MCF 10A (cell line): ENCODE measurements around the gene CSE1L. TPM values are rescaled to one million over a fixed set of nuclear protein-coding genes. Genes with fewer than 3 reads are reported as not detected.

Experiments
- BruUV-seq: library from RNA; stranded (reverse); fragments of 400-500 nt; replicated peaks from 2 replicates; lab custom pipeline; 2021; lab: Mats Ljungman, UMichigan
- CTCF ChIA-PET: fragments of 300-600 bp; sonication (Branson Sonifier 250); formaldehyde crosslinking; extraction: SDS; loops from one replicate; lab custom pipeline; 2021; ENCODE audit warnings: antibody characterized with exemption, inconsistent platforms; lab: Yijun Ruan, JAX
- POLR2A ChIA-PET: fragments of 300-600, 350-650 bp; sonication (Branson Sonifier 250); formaldehyde crosslinking; extraction: SDS; loops from one replicate; lab custom pipeline; 2020; ENCODE audit warnings: antibody characterized with exemption, inconsistent platforms; lab: Yijun Ruan, JAX
- DNase-seq: peaks from one replicate; pipeline ENCODE4 v3.0.0-alpha.2; 2018; ENCODE audit not compliant: unreplicated experiment
- H3K27ac Mint-ChIP-seq: one replicate; pipeline ENCODE4 v1.8.0; 2022; ENCODE audit warnings: mild to moderate bottlenecking, low read depth, mixed read lengths; ENCODE audit not compliant: unreplicated experiment
- H3K27me3 Mint-ChIP-seq: one replicate; pipeline ENCODE4 v1.8.0; 2022; ENCODE audit warnings: mixed read lengths; ENCODE audit not compliant: insufficient read depth, unreplicated experiment
- H3K36me3 Mint-ChIP-seq: one replicate; pipeline ENCODE4 v1.8.0; 2022; ENCODE audit warnings: mild to moderate bottlenecking, moderate library complexity, mixed read lengths; ENCODE audit not compliant: insufficient read depth, unreplicated experiment
- H3K4me1 Mint-ChIP-seq: one replicate; pipeline ENCODE4 v1.8.0; 2022; ENCODE audit warnings: mixed read lengths; ENCODE audit not compliant: insufficient read depth, unreplicated experiment
- H3K4me3 Mint-ChIP-seq: one replicate; pipeline ENCODE4 v1.8.0; 2022; ENCODE audit warnings: mild to moderate bottlenecking, moderate library complexity, mixed read lengths; ENCODE audit not compliant: unreplicated experiment
- H3K9me3 Mint-ChIP-seq: one replicate; pipeline ENCODE4 v1.8.0; 2022; ENCODE audit warnings: mixed read lengths; ENCODE audit not compliant: unreplicated experiment
- CTCF ChIP-seq: fragments of 200-600 bp; IDR thresholded peaks from one replicate; pipeline ENCODE4 v1.8.0; 2022; ENCODE audit warnings: antibody characterized with exemption, mild to moderate bottlenecking; ENCODE audit not compliant: unreplicated experiment
- intact Hi-C: fragments of 100-400 bp; cut with micrococcal nuclease; formaldehyde crosslinking; loops from 2 replicates; pipeline ENCODE4 v1.14.1; 2022
- total RNA-seq: library from RNA; stranded (reverse); gene quantifications from 2 replicates; pipeline ENCODE4 v1.2.3, GENCODE V29; 2022

CSE1L gene
- total RNA-seq, 1 experiment from 2014 or later = 101 TPM

GRCh38 chr20:49119988-49120387 is 73.9 kb downstream of the CSE1L start:
- no peak for TF ChIP-seq CTCF
- Mint-ChIP-seq H3K27ac (no peak overlapping the region), H3K4me3 (no peak overlapping the region), H3K27me3 (no peaks in the 10 kb centered on the region), H3K36me3 (peaks cover 98% of the 10 kb centered on the region), H3K4me1 (no peaks in the 10 kb centered on the region), H3K9me3 (no peaks in the 10 kb centered on the region)
- ChIA-PET POLR2A (no interaction called here), CTCF (interaction anchor here (0.7 to 1.7 kb wide), 3 partner anchors 13 to 214 kb away, joined by 3 to 8 read pairs (median 3); no protein-coding TSS in a partner anchor)
- intact Hi-C loops = no loop called here
- DNase-seq = no peak
- BruUV-seq = no TSS peak

GRCh38 chr20:49122920-49123319 is 76.8 kb downstream of the CSE1L start:
- Mint-ChIP-seq H3K27ac (no peak overlapping the region), H3K4me1 (no peaks in the 10 kb centered on the region), H3K4me3 (no peak overlapping the region), H3K27me3 (no peaks in the 10 kb centered on the region), H3K9me3 (no peaks in the 10 kb centered on the region), H3K36me3 (peaks cover 95% of the 10 kb centered on the region)
- POLR2A ChIA-PET = no interaction called here
- no peak for DNase-seq
- intact Hi-C loops = no loop called here
- TF ChIP-seq CTCF = no peak
- CTCF ChIA-PET = no interaction called here
- BruUV-seq = no TSS peak

GRCh38 chr20:49123982-49124381 is 77.9 kb downstream of the CSE1L start:
- BruUV-seq = no TSS peak
- CTCF ChIA-PET = interaction anchor here (1.6 to 2.1 kb wide), 2 partner anchors 9 to 92 kb away, joined by 11 to 15 read pairs; no protein-coding TSS in a partner anchor
- POLR2A ChIA-PET = no interaction called here
- Mint-ChIP-seq H3K9me3 (no peaks in the 10 kb centered on the region), H3K4me1 (no peaks in the 10 kb centered on the region), H3K27ac (no peak overlapping the region), H3K27me3 (no peaks in the 10 kb centered on the region), H3K36me3 (peaks cover 93% of the 10 kb centered on the region), H3K4me3 (no peak overlapping the region)
- no peak for TF ChIP-seq CTCF
- intact Hi-C loops = no loop called here
- DNase-seq = no peak

- TF ChIP-seq CTCF = peak; percentile 55
- BruUV-seq = no TSS peak
- ChIA-PET POLR2A (interaction anchor here (0.6 to 2.1 kb wide), 7 partner anchors 34 to 138 kb away, joined by 3 to 19 read pairs (median 4); partner anchors contain the start of genes DDX27 and STAU1), CTCF (interaction anchor here (0.6 to 8.4 kb wide), 42 partner anchors 8 to 633 kb away, joined by 3 to 173 read pairs (median 5); partner anchors contain the start of gene DDX27)
- Mint-ChIP-seq H3K9me3 (no peaks in the 10 kb centered on the region), H3K4me3 (no peak overlapping the region), H3K36me3 (peaks cover 46% of the 10 kb centered on the region), H3K27ac (no peak overlapping the region), H3K4me1 (peaks cover 6% of the 10 kb centered on the region), H3K27me3 (no peaks in the 10 kb centered on the region)
- DNase-seq = peak; percentile 79
- intact Hi-C loops = loop anchor here (1.0 to 5.0 kb wide), 2 partner anchors 84 to 189 kb away; no protein-coding TSS in a partner anchor
Observed at GRCh38 chr20:49132995-49133478, 86.9 kb downstream of the CSE1L start.
